A549 (cell line): ENCODE measurements around the gene PDE4D.
"Not testable (repeated sequence)": the region's sequence is repeated elsewhere in the genome, so short reads cannot be mapped to it uniquely, and the experiment has no call there.

ENCODE experiments used
- CTCF ChIP-seq: fragments of >200 bp; sonication (Bioruptor Twin); formaldehyde crosslinking; IDR thresholded peaks from 3 replicates; pipeline ENCODE4 v1.5.1; 2016
- EP300 ChIP-seq, 2 experiments: fragments of >200 bp; sonication (Bioruptor Twin); formaldehyde crosslinking; IDR thresholded peaks; 2 replicates in 1 of 2; 3 replicates in 1 of 2; pipeline ENCODE4 v1.6.1; 2016 to 2017
- GATA3 ChIP-seq: IDR thresholded peaks from 2 replicates; pipeline ENCODE4 v1.6.1; 2012; ENCODE audit warnings: borderline replicate concordance
- MYC ChIP-seq: IDR thresholded peaks from 2 replicates; pipeline ENCODE4 v1.6.1; 2012; ENCODE audit warnings: mild to moderate bottlenecking, inconsistent platforms, low read length, improper control_type of control experiment, borderline replicate concordance
- POLR2A ChIP-seq: IDR thresholded peaks from 2 replicates; pipeline ENCODE4 v1.6.1; 2012; ENCODE audit warnings: mild to moderate bottlenecking, low read length
- RAD21 ChIP-seq, 2 experiments: fragments of >200 bp in 1 of 2; sonication (Bioruptor Twin) in 1 of 2; formaldehyde crosslinking in 1 of 2; IDR thresholded peaks in 1 of 2; conservative IDR thresholded peaks in 1 of 2; 2 replicates in 1 of 2; 3 replicates in 1 of 2; pipeline ENCODE4 v1.6.1; 2012 to 2018; ENCODE audit warnings: inconsistent platforms in 1 of 2
- USF2 ChIP-seq: fragments of 450-650 bp; IDR thresholded peaks from 2 replicates; pipeline ENCODE4 v1.6.1; 2014; ENCODE audit warnings: antibody characterized with exemption
- ZC3H11A ChIP-seq: fragments of 450-650 bp; IDR thresholded peaks from 2 replicates; pipeline ENCODE4 v1.6.1; 2014; ENCODE audit warnings: antibody characterized with exemption, mild to moderate bottlenecking

- TF ChIP-seq EP300 (IDR thresholded peaks at IDR 0.05); GATA3; USF2; RAD21 (conservative IDR thresholded peaks at IDR 0.05 in 1 of 2, IDR thresholded peaks at IDR 0.05 in 1 of 2); POLR2A; CTCF; ZC3H11A; MYC: not testable (repeated sequence)
Observed at GRCh38 chr5:58953218-58953617, 940.3 kb downstream of the PDE4D start.
